ENCODE data around the gene JPH2. TPM values are rescaled to one million over a fixed set of nuclear protein-coding genes. Genes with fewer than 3 reads are reported as not detected.

JPH2 gene
- total RNA-seq, 2 donors from 2014 or later: 131 to 168 TPM

GRCh38 chr20:44171775-44172571 is 15.0 kb downstream of the JPH2 start:
- Histone ChIP-seq H3K27ac (peak overlapping the region in 1 of 2 donors; percentile 53), H3K36me3 (peaks cover 33% of the 10 kb centered on the region), H3K4me1 (peaks cover 0 to 59% of the 10 kb centered on the region in 2 donors), H3K9me3 (no peaks in the 10 kb centered on the region), H3K4me3 (no peak overlapping the region), H3K27me3 (no peaks in the 10 kb centered on the region)
- DNase-seq (ENCODE audit: low spot score): no peak
- TF ChIP-seq CTCF (IDR thresholded peaks at IDR 0.05): no peak

DNA sequence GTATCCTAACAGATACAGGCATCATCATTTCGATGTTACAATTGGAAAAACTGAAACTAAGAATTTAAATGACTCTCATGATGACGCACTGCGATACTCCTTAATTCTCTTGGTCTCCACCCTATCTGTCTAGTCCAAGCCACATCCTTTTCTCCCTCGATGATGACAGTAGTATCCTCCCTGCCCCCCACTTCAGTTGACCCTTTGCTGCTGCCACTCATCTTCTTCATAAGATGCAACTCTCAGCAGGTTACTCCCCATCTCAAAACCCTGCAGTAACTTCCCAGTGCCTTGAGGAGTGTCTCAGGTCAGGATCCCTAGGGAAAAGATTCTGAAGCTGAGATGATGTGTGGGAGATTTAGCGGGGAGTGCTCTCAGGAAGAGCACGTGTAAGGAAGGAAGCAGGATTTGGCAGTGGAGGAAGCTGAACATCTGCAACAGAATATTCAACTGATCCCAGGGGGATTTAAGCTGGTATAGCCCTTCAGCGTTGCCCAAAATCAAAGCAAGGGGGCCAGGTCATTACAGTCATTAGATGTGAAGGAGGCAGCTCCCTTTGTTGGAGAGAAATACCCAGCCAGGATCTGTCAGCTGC is 16.1 kb downstream of the JPH2 start:
- Histone ChIP-seq H3K27ac (peak overlapping the region; percentile 53 to 54), H3K36me3 (peaks cover 24% of the 10 kb centered on the region), H3K4me3 (no peak overlapping the region), H3K4me1 (peaks cover 0 to 59% of the 10 kb centered on the region in 2 donors), H3K27me3 (no peaks in the 10 kb centered on the region), H3K9me3 (no peaks in the 10 kb centered on the region)
- no peak for TF ChIP-seq CTCF (IDR thresholded peaks at IDR 0.05)
- DNase-seq (ENCODE audit: low spot score): no peak

DNA sequence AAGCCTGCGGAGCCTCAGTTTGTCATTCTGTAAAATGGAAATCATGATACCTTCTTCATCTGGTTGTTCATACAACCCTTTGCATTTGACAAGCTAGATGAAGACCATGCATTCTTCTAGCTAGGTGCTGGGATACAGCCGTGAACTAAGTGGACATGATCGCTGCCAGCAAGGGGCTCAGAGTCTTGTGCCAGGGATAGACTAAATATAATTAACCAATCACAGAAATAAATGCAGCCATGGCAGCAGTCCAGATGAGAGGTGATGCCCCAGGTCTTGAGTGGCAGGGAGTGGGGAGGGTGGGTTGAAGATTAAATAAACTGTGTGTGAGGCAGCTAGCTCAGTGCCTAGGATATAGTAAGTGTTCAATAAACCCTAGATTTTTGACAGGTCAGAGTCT is 19.3 kb downstream of the JPH2 start:
- H3K9me3 ChIP-seq: no peaks in the 10 kb centered on the region
- no peak overlapping the region for H3K4me3 ChIP-seq
- H3K27me3 ChIP-seq: no peaks in the 10 kb centered on the region
- peak overlapping the region; percentile 76 to 88 for H3K27ac ChIP-seq
- no peak for TF ChIP-seq CTCF (IDR thresholded peaks at IDR 0.05)
- H3K4me1 ChIP-seq: peaks cover 0 to 55% of the 10 kb centered on the region in 2 donors
- DNase-seq (ENCODE audit: low spot score): no peak
- H3K36me3 ChIP-seq: peaks cover 5% of the 10 kb centered on the region

DNA sequence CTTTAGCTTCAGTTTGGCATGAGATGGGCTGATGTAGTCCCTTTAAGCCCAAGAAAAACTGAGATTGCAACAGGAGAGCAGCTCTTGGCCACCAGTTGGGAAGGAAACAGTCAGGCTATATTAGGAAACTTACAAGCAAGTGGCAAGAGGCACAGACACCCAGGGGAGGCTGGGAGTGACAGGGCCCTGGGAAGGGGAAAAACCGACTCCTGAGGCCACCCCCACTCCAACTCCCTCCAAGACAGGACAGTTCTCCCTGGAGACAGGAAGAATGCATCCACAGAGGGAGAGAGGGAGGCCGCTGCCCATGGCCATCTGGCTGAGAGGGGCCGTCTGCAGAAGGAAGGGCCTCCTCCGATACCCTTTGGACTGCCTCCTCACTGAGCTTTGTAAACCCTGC is 20.5 kb downstream of the JPH2 start:
- no peak for DNase-seq (ENCODE audit: low spot score)
- Histone ChIP-seq H3K27ac (peak overlapping the region; percentile 76 to 88), H3K9me3 (no peaks in the 10 kb centered on the region), H3K36me3 (peaks cover 5% of the 10 kb centered on the region), H3K4me3 (no peak overlapping the region), H3K27me3 (no peaks in the 10 kb centered on the region), H3K4me1 (peaks cover 0 to 54% of the 10 kb centered on the region in 2 donors)
- no peak for TF ChIP-seq CTCF (IDR thresholded peaks at IDR 0.05)

GRCh38 chr20:44166008-44166407 is 21.0 kb downstream of the JPH2 start:
- TF ChIP-seq CTCF (IDR thresholded peaks at IDR 0.05): no peak
- no peaks in the 10 kb centered on the region for H3K9me3 ChIP-seq
- H3K27me3 ChIP-seq: no peaks in the 10 kb centered on the region
- H3K4me1 ChIP-seq: peaks cover 0 to 51% of the 10 kb centered on the region in 2 donors
- peak overlapping the region; percentile 76 to 88 for H3K27ac ChIP-seq
- DNase-seq (ENCODE audit: low spot score): no peak
- peaks cover 5% of the 10 kb centered on the region for H3K36me3 ChIP-seq
- H3K4me3 ChIP-seq: peak overlapping the region in 1 of 2 donors; percentile 4
